H1 (cell line): ENCODE data around the gene KCNC1.

Source experiments
- CTCF ChIP-seq, 3 experiments: IDR thresholded peaks; 1 replicate in 2 of 3; 2 replicates in 1 of 3; pipeline versions ENCODE4 v1.5.1 to v1.6.1; 2011; ENCODE audit warnings: low read length in 3 of 3, mild to moderate bottlenecking in 3 of 3, inconsistent platforms in 2 of 3, low read depth in 1 of 3, moderate library complexity in 1 of 3; ENCODE audit not compliant: insufficient read depth in 1 of 3; ENCODE audit errors: control extremely low read depth in 1 of 3
- EZH2 ChIP-seq: fragments of 200-600 bp; sonication (generic); IDR thresholded peaks from 2 replicates; pipeline ENCODE4 v1.7.1; 2012; ENCODE audit warnings: low read depth, mild to moderate bottlenecking, moderate library complexity, low read length, inconsistent platforms; ENCODE audit not compliant: severe bottlenecking
- GABPA ChIP-seq: IDR thresholded peaks from 2 replicates; pipeline ENCODE4 v1.6.1; 2011; ENCODE audit warnings: mild to moderate bottlenecking, low read length, moderate library complexity, borderline replicate concordance; ENCODE audit not compliant: insufficient read depth
- HDAC2 ChIP-seq, 2 experiments: fragments of 300-600 bp in 1 of 2; sonication (generic) in 1 of 2; IDR thresholded peaks; 2 replicates each; pipeline ENCODE4 v1.6.1; 2011 to 2012; ENCODE audit warnings: low read depth in 2 of 2, low read length in 2 of 2, mild to moderate bottlenecking in 2 of 2, moderate library complexity in 2 of 2, borderline replicate concordance in 1 of 2, inconsistent platforms in 1 of 2
- JUND ChIP-seq: IDR thresholded peaks from 2 replicates; pipeline ENCODE4 v1.6.1; 2011; ENCODE audit warnings: mild to moderate bottlenecking, improper control_type of control experiment, low read length
- POLR2A ChIP-seq, 2 experiments: IDR thresholded peaks; 1 replicate in 1 of 2; 2 replicates in 1 of 2; pipeline ENCODE4 v1.6.1; 2011; ENCODE audit warnings: low read depth in 2 of 2, low read length in 2 of 2, mild to moderate bottlenecking in 2 of 2; ENCODE audit errors: control extremely low read depth in 1 of 2
- SIN3A ChIP-seq, 2 experiments: IDR thresholded peaks in 1 of 2; conservative IDR thresholded peaks in 1 of 2; 2 replicates each; pipeline ENCODE4 v1.6.1; 2011 to 2012; ENCODE audit warnings: low read length in 2 of 2, improper control_type of control experiment in 1 of 2, low read depth in 1 of 2, mild to moderate bottlenecking in 1 of 2

DNA sequence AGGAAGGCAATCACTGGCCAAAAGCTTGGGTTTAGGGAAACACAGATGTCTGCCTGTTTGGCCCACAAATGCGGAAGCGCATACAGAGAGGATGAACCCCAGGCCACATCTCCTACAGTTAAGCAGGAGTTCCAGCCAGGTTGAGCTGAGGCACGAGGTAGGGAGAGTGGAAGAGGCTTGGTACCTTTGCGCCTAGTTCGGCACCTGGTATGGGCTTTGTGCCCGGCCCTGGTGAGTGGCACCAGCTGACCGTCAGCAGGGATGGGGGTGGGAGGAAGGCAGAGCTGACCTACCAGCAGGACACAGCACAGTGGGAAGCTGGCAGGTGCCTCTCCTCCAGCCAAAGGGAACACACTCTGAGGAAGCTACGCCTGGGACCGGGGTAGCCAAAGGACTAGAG is 57.6 kb downstream of the KCNC1 start:
- TF ChIP-seq JUND (no peak), GABPA (no peak), CTCF (IDR thresholded peaks at IDR 0.05; ENCODE audit: control extremely low read depth in 1 of 3, insufficient read depth in 1 of 3, low read depth in 1 of 3, low read length in 3 of 3) (no peak), EZH2 (no peak), POLR2A (IDR thresholded peaks at IDR 0.05; ENCODE audit: control extremely low read depth in 1 of 2, low read depth in 2 of 2, low read length in 2 of 2) (no peak), HDAC2 (IDR thresholded peaks at IDR 0.05; ENCODE audit: borderline replicate concordance in 1 of 2, low read depth in 2 of 2, low read length in 2 of 2) (no peak), SIN3A (conservative IDR thresholded peaks at IDR 0.05 in 1 of 2, IDR thresholded peaks at IDR 0.05 in 1 of 2; ENCODE audit: low read depth in 1 of 2, low read length in 2 of 2) (no peak)
